ENCODE measurements around the gene ADAM33. TPM values are rescaled to one million over a fixed set of nuclear protein-coding genes. Genes with fewer than 3 reads are reported as not detected.

ADAM33 gene
- total and polyA plus RNA-seq, 2 donors (not counting 1 experiment from before 2014, with no cell fraction given), result not detected

- H3K27ac Mint-ChIP-seq, result no peak overlapping the region
- DNase-seq, result no peak
These were observed 27.9 kb downstream of the ADAM33 start for GRCh38 chr20:3653921-3654320.

More at GRCh38 chr20:3653921-3654320, 27.9 kb downstream of the ADAM33 start:
- intact Hi-C loops (cut with micrococcal nuclease), result no loop called here
- Histone ChIP-seq H3K79me2 (ENCODE audit: control insufficient read depth, insufficient read depth, low read length) (no peaks in the 10 kb centered on the region), H4K20me1 (ENCODE audit: control insufficient read depth, insufficient read depth, low read length, poor library complexity, severe bottlenecking) (no peaks in the 10 kb centered on the region), H3K27ac (ENCODE audit: low read length in 2 of 2) (no peak overlapping the region), H3K4me3 (ENCODE audit: control extremely low read depth in 1 of 5, extremely low read depth in 1 of 5, insufficient read depth in 1 of 5, low read depth in 2 of 5, low read length in 4 of 5) (no peak overlapping the region), H3K4me2 (replicated peaks; ENCODE audit: low read depth, low read length, poor library complexity, severe bottlenecking) (no peak overlapping the region), H3K9ac (ENCODE audit: low read length) (no peak overlapping the region), H3K4me1 (ENCODE audit: control insufficient read depth in 2 of 2, insufficient read depth in 2 of 2, low read length in 2 of 2) (peaks cover 2 to 4% of the 10 kb centered on the region in 2 donors), H2AFZ (ENCODE audit: insufficient read depth, low read depth, low read length, poor library complexity, severe bottlenecking) (no peak overlapping the region), H3K9me3 (ENCODE audit: control extremely low read depth in 1 of 3, control insufficient read depth in 2 of 3, insufficient read depth in 1 of 3, low read length in 2 of 3) (peaks cover 0 to 12% (median 0%) of the 10 kb centered on the region in 3 donors), H3K36me3 (replicated peaks in 1 of 2; ENCODE audit: control extremely low read depth in 1 of 2, control insufficient read depth in 1 of 2, extremely low read depth in 1 of 2, insufficient read depth in 2 of 2, low read length in 1 of 2) (peaks cover 0 to 2% of the 10 kb centered on the region in 2 experiments), H3K27me3 (replicated peaks in 1 of 4; ENCODE audit: control extremely low read depth in 1 of 4, control insufficient read depth in 3 of 4, insufficient read depth in 4 of 4, low read length in 3 of 4) (no peaks in the 10 kb centered on the region)
- TF ChIP-seq CTCF (IDR thresholded peaks at IDR 0.05) (no peak), EZH2 (IDR thresholded peaks at IDR 0.05; ENCODE audit: borderline replicate concordance, insufficient read depth, low read depth, low read length, poor library complexity, severe bottlenecking) (no peak)
- 96% methylated on average over 2 of the region's 2 CpGs for whole genome bisulfite sequencing (ENCODE audit: insufficient coverage)
- Mint-ChIP-seq H3K4me1 (peaks cover 8% of the 10 kb centered on the region), H3K4me3 (no peak overlapping the region), H3K27me3 (peaks cover 3% of the 10 kb centered on the region), H3K9me3 (ENCODE audit: insufficient read depth) (no peaks in the 10 kb centered on the region)
- POLR2A ChIA-PET, result no interaction called here
- CTCF ChIA-PET, result no interaction called here
- no peak for ATAC-seq (ENCODE audit: low read depth)

Measured in B cell (primary cell).